ENCODE measurements around the gene DYRK3. TPM values are rescaled to one million over a fixed set of nuclear protein-coding genes. Genes with fewer than 3 reads are reported as not detected.

The DYRK3 gene
- total and polyA plus RNA-seq, 9 of the 15 experiments (the other 6 are each of a cell fraction or from before 2014, with no cell fraction given): 4.5 to 33.7 (median 25.7) TPM

DNA sequence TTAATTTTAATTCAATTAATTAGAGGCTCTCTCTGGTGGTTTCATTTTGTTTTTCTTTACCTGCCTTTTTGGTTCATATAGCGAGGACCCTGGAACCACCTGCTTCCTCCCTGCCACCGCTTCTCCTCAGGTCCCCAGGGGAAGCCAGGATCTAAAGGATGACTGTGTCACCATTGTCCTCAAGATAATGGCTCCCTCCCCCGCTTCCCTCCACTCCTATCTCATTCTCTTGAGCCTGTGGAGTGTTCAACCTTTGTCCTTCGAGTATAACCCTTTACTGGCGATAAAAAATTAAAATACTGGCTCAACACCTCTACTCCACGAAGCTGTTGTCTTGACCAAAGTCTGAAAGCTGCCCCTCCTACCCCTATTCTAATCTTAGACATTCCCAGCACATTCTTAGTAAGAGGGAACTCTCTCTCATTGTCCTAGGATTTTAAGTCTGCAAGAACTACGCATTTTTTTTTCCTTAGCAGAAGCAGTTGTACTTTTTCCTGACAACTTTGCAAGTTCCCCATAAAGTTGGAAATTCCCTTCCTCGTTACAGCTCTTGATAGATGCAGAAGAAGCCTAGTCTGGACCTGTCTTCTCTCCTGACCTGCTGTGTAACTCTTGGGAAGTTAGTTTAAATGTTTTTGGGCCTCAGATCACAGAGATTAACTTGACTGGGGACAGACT lies 36.8 kb downstream of the DYRK3 start (continued):
- TF ChIP-seq, protein P1, sequence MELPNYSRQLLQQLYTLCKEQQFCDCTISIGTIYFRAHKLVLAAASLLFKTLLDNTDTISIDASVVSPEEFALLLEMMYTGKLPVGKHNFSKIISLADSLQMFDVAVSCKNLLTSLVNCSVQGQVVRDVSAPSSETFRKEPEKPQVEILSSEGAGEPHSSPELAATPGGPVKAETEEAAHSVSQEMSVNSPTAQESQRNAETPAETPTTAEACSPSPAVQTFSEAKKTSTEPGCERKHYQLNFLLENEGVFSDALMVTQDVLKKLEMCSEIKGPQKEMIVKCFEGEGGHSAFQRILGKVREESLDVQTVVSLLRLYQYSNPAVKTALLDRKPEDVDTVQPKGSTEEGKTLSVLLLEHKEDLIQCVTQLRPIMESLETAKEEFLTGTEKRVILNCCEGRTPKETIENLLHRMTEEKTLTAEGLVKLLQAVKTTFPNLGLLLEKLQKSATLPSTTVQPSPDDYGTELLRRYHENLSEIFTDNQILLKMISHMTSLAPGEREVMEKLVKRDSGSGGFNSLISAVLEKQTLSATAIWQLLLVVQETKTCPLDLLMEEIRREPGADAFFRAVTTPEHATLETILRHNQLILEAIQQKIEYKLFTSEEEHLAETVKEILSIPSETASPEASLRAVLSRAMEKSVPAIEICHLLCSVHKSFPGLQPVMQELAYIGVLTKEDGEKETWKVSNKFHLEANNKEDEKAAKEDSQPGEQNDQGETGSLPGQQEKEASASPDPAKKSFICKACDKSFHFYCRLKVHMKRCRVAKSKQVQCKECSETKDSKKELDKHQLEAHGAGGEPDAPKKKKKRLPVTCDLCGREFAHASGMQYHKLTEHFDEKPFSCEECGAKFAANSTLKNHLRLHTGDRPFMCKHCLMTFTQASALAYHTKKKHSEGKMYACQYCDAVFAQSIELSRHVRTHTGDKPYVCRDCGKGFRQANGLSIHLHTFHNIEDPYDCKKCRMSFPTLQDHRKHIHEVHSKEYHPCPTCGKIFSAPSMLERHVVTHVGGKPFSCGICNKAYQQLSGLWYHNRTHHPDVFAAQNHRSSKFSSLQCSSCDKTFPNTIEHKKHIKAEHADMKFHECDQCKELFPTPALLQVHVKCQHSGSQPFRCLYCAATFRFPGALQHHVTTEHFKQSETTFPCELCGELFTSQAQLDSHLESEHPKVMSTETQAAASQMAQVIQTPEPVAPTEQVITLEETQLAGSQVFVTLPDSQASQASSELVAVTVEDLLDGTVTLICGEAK (IDR thresholded peaks at IDR 0.05): peak; percentile 70
- TF ChIP-seq, protein P1 (CRISPR knock-in tag; IDR thresholded peaks at IDR 0.05): no peak
- TF ChIP-seq PTBP1 (IDR thresholded peaks at IDR 0.05; ENCODE audit: low read depth, low read length) (no peak), SMAD3 (CRISPR knock-in tag; conservative IDR thresholded peaks at IDR 0.05) (0 out of 2 replicates have a peak, but pooled peaks have one; percentile 27), CREB1 (IDR thresholded peaks at IDR 0.05) (0 out of 2 replicates have a peak, but pooled peaks have one; percentile 38), CREB1 (CRISPR knock-in tag; IDR thresholded peaks at IDR 0.05) (no peak), ZNF316 (IDR thresholded peaks at IDR 0.05) (0 out of 2 replicates have a peak, but pooled peaks have one; percentile 14), VEZF1 (CRISPR knock-in tag; IDR thresholded peaks at IDR 0.05) (peak; percentile 82), PML (IDR thresholded peaks at IDR 0.05; ENCODE audit: low read length) (no peak), ZNF239 (CRISPR knock-in tag; IDR thresholded peaks at IDR 0.05) (no peak), MLX (CRISPR knock-in tag; conservative IDR thresholded peaks at IDR 0.05) (no peak), ZNF644 (tag; IDR thresholded peaks at IDR 0.05; ENCODE audit: low read depth) (no peak), RBFOX2 (IDR thresholded peaks at IDR 0.05; ENCODE audit: low read depth, low read length) (no peak), NFIC (IDR thresholded peaks at IDR 0.05) (peak; percentile 70)
